Lung (tissue), 12 donors: ENCODE measurements around the gene DERA. TPM values are rescaled to one million over a fixed set of nuclear protein-coding genes. Genes with fewer than 3 reads are reported as not detected.

Experiments used
- ATAC-seq: fragments of 200-7000 bp; cut with Tn5 transposase; one replicate; pipeline ENCODE4 v1.9.1; 2020; ENCODE audit warnings: moderate number of reproducible peaks; ENCODE audit not compliant: insufficient read depth, low FRiP score
- DNase-seq, 3 donors: peaks; one replicate each; pipeline ENCODE4 v3.0.0-alpha.2; 2013 to 2017
- H3K27ac ChIP-seq, 2 donors: one replicate each; pipeline ENCODE4 v1.5.1; 2013; ENCODE audit warnings: mild to moderate bottlenecking in 2 of 2, moderate library complexity in 2 of 2, control low read depth in 1 of 2, inconsistent platforms in 1 of 2, low read depth in 1 of 2, low read length in 1 of 2
- H3K27me3 ChIP-seq, 3 donors: one replicate each; pipeline ENCODE4 v1.5.1; 2013; ENCODE audit warnings: low read length in 2 of 3; ENCODE audit not compliant: control insufficient read depth in 3 of 3, insufficient read depth in 3 of 3
- H3K36me3 ChIP-seq, 4 donors: one replicate each; pipeline ENCODE4 v1.5.1; 2013; ENCODE audit warnings: low read length in 4 of 4, mild to moderate bottlenecking in 1 of 4, moderate library complexity in 1 of 4; ENCODE audit not compliant: control insufficient read depth in 4 of 4, insufficient read depth in 4 of 4
- H3K4me1 ChIP-seq, 5 donors: one replicate each; pipeline ENCODE4 v1.5.1; 2013; ENCODE audit warnings: low read length in 5 of 5, mild to moderate bottlenecking in 2 of 5, moderate library complexity in 1 of 5; ENCODE audit not compliant: control insufficient read depth in 5 of 5, insufficient read depth in 5 of 5
- H3K4me3 ChIP-seq: one replicate; pipeline ENCODE4 v1.5.1; 2013; ENCODE audit warnings: mild to moderate bottlenecking, control low read depth, moderate library complexity
- H3K9ac ChIP-seq, 2 donors: one replicate each; pipeline ENCODE4 v1.5.1; 2013; ENCODE audit warnings: low read length in 2 of 2, control low read depth in 1 of 2; ENCODE audit not compliant: insufficient read depth in 1 of 2
- H3K9me3 ChIP-seq, 4 donors: one replicate each; pipeline ENCODE4 v1.5.1; 2013; ENCODE audit warnings: low read length in 3 of 4, mild to moderate bottlenecking in 1 of 4, moderate library complexity in 1 of 4; ENCODE audit not compliant: control insufficient read depth in 4 of 4, insufficient read depth in 3 of 4
- WGBS, 2 donors: extraction: QIAGEN DNeasy Blood & Tissue Kit; methylation state at CpG; one replicate each; pipeline ENCODE4 v1.1.7; 2013; 5-methylcytosine and 5-hydroxymethylcytosine counted together
- polyA plus RNA-seq, 2 donors: library from polyadenylated mRNA; stranded (reverse); fragments of 200-250 nt; gene quantifications; one replicate each; pipeline ENCODE4 v1.2.1, GENCODE V29; 2013
- total RNA-seq, 2 donors: library from RNA; depleted of rRNA in 1 of 2; stranded (reverse); fragments of >200 nt in 1 of 2; gene quantifications; one replicate each; pipeline ENCODE4 v1.2.1, GENCODE V29; 2014 to 2021
- TF ChIP-seq, protein P1 (sequence below): IDR thresholded peaks from 2 replicates; pipeline ENCODE4 v1.5.1; 2012; ENCODE audit warnings: mild to moderate bottlenecking; ENCODE audit errors: control extremely low read depth, extremely low read depth
- donor health status: control.
- donor health status: control.
- donor health status: Bipolar disorder and iron deficiency.
- donor health status: healthy.
- donor health status: DM: yes; HTN: yes; CAD: no.

The DERA gene
- total and polyA plus RNA-seq, 4 donors = 31.0 to 44.2 (median 34.8) TPM

GRCh38 chr12:15928870-15929571, 17.9 kb downstream of the DERA start:
- Histone ChIP-seq H3K36me3 (peaks cover 0 to 3% (median 0%) of the 10 kb centered on the region in 4 donors), H3K9ac (no peak overlapping the region), H3K4me1 (peaks cover 0 to 9% (median 0%) of the 10 kb centered on the region in 5 donors), H3K27ac (no peak overlapping the region), H3K4me3 (no peak overlapping the region), H3K27me3 (no peaks in the 10 kb centered on the region), H3K9me3 (no peaks in the 10 kb centered on the region)
- 74 to 83% methylated on average over 10 of the region's 10 CpGs for WGBS, 2 donors
- TF ChIP-seq, protein P1, sequence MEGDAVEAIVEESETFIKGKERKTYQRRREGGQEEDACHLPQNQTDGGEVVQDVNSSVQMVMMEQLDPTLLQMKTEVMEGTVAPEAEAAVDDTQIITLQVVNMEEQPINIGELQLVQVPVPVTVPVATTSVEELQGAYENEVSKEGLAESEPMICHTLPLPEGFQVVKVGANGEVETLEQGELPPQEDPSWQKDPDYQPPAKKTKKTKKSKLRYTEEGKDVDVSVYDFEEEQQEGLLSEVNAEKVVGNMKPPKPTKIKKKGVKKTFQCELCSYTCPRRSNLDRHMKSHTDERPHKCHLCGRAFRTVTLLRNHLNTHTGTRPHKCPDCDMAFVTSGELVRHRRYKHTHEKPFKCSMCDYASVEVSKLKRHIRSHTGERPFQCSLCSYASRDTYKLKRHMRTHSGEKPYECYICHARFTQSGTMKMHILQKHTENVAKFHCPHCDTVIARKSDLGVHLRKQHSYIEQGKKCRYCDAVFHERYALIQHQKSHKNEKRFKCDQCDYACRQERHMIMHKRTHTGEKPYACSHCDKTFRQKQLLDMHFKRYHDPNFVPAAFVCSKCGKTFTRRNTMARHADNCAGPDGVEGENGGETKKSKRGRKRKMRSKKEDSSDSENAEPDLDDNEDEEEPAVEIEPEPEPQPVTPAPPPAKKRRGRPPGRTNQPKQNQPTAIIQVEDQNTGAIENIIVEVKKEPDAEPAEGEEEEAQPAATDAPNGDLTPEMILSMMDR = no peak
- no peak for DNase-seq
- ATAC-seq = no peak

DNA sequence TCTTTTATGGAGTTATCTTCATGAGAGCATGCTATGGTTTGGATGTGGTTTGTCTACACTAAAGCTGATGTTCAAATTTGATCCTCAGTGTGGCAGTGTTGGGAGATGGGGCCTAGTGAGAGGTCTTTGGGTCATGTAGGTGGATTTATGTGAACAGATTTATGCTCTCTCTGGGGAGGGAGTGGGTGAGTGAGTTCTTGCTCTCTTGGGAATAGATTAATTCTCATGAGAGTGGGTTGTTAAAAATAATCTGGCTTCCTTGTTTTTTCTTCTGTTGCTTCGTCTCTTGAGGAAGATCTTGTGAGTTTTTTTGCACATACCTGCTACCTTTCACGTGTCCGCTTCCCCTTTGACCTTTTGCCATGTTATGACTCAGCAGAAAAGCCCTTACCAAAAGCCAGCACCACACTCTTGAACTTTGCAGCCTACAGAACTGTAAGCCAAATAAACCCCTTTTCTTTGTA, 20.5 kb downstream of the DERA start:
- Histone ChIP-seq H3K4me3 (no peak overlapping the region), H3K36me3 (peaks cover 0 to 3% (median 0%) of the 10 kb centered on the region in 4 donors), H3K9ac (no peak overlapping the region), H3K27me3 (no peaks in the 10 kb centered on the region), H3K27ac (no peak overlapping the region), H3K4me1 (peaks cover 0 to 6% (median 0%) of the 10 kb centered on the region in 5 donors), H3K9me3 (no peaks in the 10 kb centered on the region)
- ATAC-seq (no peak), DNase-seq (no peak)
- TF ChIP-seq, protein P1 = no peak
- 81 to 86% methylated on average over 3 of the region's 3 CpGs for WGBS, 2 donors

- no peak overlapping the region for H3K4me3 ChIP-seq
- DNase-seq (no peak), ATAC-seq (no peak)
- H3K9me3 ChIP-seq = no peaks in the 10 kb centered on the region
- no peak overlapping the region for H3K27ac ChIP-seq
- WGBS, 2 donors = 96 to 98% methylated on average over 1 of the region's 1 CpG
- H3K27me3 ChIP-seq = no peaks in the 10 kb centered on the region
- TF ChIP-seq, protein P1 = no peak
- no peak overlapping the region for H3K9ac ChIP-seq
- peaks cover 0 to 6% (median 0%) of the 10 kb centered on the region in 5 donors for H3K4me1 ChIP-seq
- H3K36me3 ChIP-seq = peaks cover 0 to 3% (median 0%) of the 10 kb centered on the region in 4 donors
Observed at GRCh38 chr12:15932327-15932726, 21.2 kb downstream of the DERA start.
